ENCODE measurements around the gene HOMER3. TPM values are rescaled to one million over a fixed set of nuclear protein-coding genes. Genes with fewer than 3 reads are reported as not detected.

HOMER3 gene
- total and polyA plus RNA-seq, 2 experiments from 2014 or later = 16.7 to 38.4 TPM

DNA sequence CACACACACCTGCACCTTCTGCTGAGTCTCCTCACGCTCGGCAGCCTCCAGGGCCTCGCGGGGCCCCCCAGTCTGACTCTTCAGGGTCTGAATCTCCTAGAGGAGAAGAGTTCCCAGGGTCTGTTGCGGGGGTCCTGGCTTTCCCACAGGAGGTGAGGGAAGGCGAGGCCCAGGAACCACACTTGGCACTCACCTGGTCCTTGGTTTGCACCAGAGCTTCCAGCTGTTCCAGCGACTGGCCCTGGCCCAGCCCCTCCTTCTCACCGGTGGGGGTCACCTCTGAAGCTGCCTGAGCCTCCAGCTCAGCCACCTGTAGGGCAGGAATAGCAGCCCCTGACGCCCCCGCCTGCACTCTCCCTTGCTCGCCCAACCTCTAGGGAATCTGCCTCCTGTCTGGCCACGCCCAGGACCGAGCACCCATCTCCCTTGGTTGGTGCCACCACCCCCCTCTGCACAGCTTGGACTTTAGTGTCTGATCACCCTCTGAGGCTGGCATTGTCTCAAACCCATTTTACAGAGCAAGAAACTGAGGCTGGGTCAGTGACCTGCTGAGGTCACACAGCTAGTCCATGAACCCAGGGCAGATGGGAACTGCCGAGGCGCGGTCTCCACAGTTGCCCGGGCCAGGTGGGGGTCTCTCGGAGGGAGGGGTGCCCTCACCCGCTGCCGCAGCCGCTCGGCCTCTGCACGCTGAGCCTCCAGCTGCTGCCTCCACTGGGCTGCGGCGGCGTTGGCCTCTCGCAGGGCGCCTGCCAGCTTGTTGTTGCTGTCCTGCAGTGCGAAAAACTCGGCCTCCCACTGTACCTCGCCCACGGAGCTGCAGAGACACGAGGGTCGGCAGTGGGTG is 9.5 kb downstream of the HOMER3 start:
- Histone ChIP-seq H3K27me3 (ENCODE audit: insufficient read depth) (no peaks in the 10 kb centered on the region), H2AFZ (no peak overlapping the region), H3K4me1 (ENCODE audit: insufficient read depth) (peaks cover 8% of the 10 kb centered on the region; the same call in 1 of the 2 replicates), H3K79me2 (replicated peaks; ENCODE audit: insufficient read depth) (no peaks in the 10 kb centered on the region), H3F3A (replicated peaks; ENCODE audit: low read depth) (peaks cover 4% of the 10 kb centered on the region; the same call in 1 of the 2 replicates), H3K36me3 (ENCODE audit: insufficient read depth) (no peaks in the 10 kb centered on the region), H3K4me2 (peak overlapping the region; percentile 60; the same call in 1 of the 2 replicates), H3K27ac (ENCODE audit: low read depth) (no peak overlapping the region), H3K4me3 (peak overlapping the region; percentile 39; the same call in 1 of the 2 replicates), H3K9me2 (ENCODE audit: insufficient read depth) (no peaks in the 10 kb centered on the region), H4K20me1 (replicated peaks; ENCODE audit: insufficient read depth) (no peaks in the 10 kb centered on the region; the same call in 1 of the 2 replicates)
- no peaks in the 10 kb centered on the region for H3K9me3 Mint-ChIP-seq
- H3K27me3 Mint-ChIP-seq (ENCODE audit: insufficient read depth, low read depth, poor library complexity) = peaks cover 11% of the 10 kb centered on the region
- H3K4me1 Mint-ChIP-seq = peaks cover 4% of the 10 kb centered on the region; the same call in 2 of the 3 replicates
- no peak overlapping the region for H3K4me3 Mint-ChIP-seq
- peaks cover 43% of the 10 kb centered on the region for H3K36me3 Mint-ChIP-seq (ENCODE audit: low read depth)
- DNase-seq (ENCODE audit: low spot score) (no peak), ATAC-seq (no peak)
- TF ChIP-seq, protein P1, sequence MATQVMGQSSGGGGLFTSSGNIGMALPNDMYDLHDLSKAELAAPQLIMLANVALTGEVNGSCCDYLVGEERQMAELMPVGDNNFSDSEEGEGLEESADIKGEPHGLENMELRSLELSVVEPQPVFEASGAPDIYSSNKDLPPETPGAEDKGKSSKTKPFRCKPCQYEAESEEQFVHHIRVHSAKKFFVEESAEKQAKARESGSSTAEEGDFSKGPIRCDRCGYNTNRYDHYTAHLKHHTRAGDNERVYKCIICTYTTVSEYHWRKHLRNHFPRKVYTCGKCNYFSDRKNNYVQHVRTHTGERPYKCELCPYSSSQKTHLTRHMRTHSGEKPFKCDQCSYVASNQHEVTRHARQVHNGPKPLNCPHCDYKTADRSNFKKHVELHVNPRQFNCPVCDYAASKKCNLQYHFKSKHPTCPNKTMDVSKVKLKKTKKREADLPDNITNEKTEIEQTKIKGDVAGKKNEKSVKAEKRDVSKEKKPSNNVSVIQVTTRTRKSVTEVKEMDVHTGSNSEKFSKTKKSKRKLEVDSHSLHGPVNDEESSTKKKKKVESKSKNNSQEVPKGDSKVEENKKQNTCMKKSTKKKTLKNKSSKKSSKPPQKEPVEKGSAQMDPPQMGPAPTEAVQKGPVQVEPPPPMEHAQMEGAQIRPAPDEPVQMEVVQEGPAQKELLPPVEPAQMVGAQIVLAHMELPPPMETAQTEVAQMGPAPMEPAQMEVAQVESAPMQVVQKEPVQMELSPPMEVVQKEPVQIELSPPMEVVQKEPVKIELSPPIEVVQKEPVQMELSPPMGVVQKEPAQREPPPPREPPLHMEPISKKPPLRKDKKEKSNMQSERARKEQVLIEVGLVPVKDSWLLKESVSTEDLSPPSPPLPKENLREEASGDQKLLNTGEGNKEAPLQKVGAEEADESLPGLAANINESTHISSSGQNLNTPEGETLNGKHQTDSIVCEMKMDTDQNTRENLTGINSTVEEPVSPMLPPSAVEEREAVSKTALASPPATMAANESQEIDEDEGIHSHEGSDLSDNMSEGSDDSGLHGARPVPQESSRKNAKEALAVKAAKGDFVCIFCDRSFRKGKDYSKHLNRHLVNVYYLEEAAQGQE (IDR thresholded peaks at IDR 0.05; ENCODE audit: unreplicated experiment) = no peak
- no peak for TF ChIP-seq EZH2phosphoT487 (IDR thresholded peaks at IDR 0.05; ENCODE audit: unreplicated experiment)
- no peak for TF ChIP-seq EZH2 (IDR thresholded peaks at IDR 0.05; ENCODE audit: low read depth, unreplicated experiment)
- TF ChIP-seq ZNF331 (CRISPR knock-in tag; IDR thresholded peaks at IDR 0.05; ENCODE audit: low read depth) = no peak
- TF ChIP-seq, protein P2, sequence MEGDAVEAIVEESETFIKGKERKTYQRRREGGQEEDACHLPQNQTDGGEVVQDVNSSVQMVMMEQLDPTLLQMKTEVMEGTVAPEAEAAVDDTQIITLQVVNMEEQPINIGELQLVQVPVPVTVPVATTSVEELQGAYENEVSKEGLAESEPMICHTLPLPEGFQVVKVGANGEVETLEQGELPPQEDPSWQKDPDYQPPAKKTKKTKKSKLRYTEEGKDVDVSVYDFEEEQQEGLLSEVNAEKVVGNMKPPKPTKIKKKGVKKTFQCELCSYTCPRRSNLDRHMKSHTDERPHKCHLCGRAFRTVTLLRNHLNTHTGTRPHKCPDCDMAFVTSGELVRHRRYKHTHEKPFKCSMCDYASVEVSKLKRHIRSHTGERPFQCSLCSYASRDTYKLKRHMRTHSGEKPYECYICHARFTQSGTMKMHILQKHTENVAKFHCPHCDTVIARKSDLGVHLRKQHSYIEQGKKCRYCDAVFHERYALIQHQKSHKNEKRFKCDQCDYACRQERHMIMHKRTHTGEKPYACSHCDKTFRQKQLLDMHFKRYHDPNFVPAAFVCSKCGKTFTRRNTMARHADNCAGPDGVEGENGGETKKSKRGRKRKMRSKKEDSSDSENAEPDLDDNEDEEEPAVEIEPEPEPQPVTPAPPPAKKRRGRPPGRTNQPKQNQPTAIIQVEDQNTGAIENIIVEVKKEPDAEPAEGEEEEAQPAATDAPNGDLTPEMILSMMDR (conservative IDR thresholded peaks at IDR 0.05; ENCODE audit: low read depth in 2 of 2) = no peak
- TF ChIP-seq STAT1 (IDR thresholded peaks at IDR 0.05; ENCODE audit: unreplicated experiment) = no peak
- TF ChIP-seq, protein P3, sequence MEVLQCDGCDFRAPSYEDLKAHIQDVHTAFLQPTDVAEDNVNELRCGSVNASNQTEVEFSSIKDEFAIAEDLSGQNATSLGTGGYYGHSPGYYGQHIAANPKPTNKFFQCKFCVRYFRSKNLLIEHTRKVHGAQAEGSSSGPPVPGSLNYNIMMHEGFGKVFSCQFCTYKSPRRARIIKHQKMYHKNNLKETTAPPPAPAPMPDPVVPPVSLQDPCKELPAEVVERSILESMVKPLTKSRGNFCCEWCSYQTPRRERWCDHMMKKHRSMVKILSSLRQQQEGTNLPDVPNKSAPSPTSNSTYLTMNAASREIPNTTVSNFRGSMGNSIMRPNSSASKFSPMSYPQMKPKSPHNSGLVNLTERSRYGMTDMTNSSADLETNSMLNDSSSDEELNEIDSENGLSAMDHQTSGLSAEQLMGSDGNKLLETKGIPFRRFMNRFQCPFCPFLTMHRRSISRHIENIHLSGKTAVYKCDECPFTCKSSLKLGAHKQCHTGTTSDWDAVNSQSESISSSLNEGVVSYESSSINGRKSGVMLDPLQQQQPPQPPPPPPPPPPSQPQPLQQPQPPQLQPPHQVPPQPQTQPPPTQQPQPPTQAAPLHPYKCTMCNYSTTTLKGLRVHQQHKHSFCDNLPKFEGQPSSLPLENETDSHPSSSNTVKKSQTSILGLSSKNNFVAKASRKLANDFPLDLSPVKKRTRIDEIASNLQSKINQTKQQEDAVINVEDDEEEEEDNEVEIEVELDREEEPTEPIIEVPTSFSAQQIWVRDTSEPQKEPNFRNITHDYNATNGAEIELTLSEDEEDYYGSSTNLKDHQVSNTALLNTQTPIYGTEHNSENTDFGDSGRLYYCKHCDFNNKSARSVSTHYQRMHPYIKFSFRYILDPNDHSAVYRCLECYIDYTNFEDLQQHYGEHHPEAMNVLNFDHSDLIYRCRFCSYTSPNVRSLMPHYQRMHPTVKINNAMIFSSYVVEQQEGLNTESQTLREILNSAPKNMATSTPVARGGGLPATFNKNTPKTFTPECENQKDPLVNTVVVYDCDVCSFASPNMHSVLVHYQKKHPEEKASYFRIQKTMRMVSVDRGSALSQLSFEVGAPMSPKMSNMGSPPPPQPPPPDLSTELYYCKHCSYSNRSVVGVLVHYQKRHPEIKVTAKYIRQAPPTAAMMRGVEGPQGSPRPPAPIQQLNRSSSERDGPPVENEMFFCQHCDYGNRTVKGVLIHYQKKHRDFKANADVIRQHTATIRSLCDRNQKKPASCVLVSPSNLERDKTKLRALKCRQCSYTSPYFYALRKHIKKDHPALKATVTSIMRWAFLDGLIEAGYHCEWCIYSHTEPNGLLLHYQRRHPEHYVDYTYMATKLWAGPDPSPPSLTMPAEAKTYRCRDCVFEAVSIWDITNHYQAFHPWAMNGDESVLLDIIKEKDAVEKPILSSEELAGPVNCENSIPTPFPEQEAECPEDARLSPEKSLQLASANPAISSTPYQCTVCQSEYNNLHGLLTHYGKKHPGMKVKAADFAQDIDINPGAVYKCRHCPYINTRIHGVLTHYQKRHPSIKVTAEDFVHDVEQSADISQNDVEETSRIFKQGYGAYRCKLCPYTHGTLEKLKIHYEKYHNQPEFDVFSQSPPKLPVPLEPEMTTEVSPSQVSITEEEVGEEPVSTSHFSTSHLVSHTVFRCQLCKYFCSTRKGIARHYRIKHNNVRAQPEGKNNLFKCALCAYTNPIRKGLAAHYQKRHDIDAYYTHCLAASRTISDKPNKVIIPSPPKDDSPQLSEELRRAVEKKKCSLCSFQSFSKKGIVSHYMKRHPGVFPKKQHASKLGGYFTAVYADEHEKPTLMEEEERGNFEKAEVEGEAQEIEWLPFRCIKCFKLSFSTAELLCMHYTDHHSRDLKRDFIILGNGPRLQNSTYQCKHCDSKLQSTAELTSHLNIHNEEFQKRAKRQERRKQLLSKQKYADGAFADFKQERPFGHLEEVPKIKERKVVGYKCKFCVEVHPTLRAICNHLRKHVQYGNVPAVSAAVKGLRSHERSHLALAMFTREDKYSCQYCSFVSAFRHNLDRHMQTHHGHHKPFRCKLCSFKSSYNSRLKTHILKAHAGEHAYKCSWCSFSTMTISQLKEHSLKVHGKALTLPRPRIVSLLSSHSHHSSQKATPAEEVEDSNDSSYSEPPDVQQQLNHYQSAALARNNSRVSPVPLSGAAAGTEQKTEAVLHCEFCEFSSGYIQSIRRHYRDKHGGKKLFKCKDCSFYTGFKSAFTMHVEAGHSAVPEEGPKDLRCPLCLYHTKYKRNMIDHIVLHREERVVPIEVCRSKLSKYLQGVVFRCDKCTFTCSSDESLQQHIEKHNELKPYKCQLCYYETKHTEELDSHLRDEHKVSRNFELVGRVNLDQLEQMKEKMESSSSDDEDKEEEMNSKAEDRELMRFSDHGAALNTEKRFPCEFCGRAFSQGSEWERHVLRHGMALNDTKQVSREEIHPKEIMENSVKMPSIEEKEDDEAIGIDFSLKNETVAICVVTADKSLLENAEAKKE (CRISPR knock-in tag; IDR thresholded peaks at IDR 0.05) = no peak
- no peak for TF ChIP-seq ZNF114 (CRISPR knock-in tag; IDR thresholded peaks at IDR 0.05)
- no peak for TF ChIP-seq JUNB (IDR thresholded peaks at IDR 0.05; ENCODE audit: unreplicated experiment)
- no peak for TF ChIP-seq CREB1 (CRISPR knock-in tag; IDR thresholded peaks at IDR 0.05; ENCODE audit: low read depth)
- TF ChIP-seq POLR2AphosphoS5 (IDR thresholded peaks at IDR 0.05; ENCODE audit: low read depth) = no peak
- TF ChIP-seq NANOG (IDR thresholded peaks at IDR 0.05; ENCODE audit: borderline replicate concordance) = no peak
- TF ChIP-seq, protein P4, sequence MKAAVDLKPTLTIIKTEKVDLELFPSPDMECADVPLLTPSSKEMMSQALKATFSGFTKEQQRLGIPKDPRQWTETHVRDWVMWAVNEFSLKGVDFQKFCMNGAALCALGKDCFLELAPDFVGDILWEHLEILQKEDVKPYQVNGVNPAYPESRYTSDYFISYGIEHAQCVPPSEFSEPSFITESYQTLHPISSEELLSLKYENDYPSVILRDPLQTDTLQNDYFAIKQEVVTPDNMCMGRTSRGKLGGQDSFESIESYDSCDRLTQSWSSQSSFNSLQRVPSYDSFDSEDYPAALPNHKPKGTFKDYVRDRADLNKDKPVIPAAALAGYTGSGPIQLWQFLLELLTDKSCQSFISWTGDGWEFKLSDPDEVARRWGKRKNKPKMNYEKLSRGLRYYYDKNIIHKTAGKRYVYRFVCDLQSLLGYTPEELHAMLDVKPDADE (IDR thresholded peaks at IDR 0.05) = no peak
- H3K27ac Mint-ChIP-seq = no peak overlapping the region

All from GM23338 (cell line).